ENCODE measurements around the gene TXNRD2. TPM values are rescaled to one million over a fixed set of nuclear protein-coding genes. Genes with fewer than 3 reads are reported as not detected.
A peak's percentile ranks its signal among the peaks of the same experiment; 100 is the strongest.

TXNRD2 gene
- total RNA-seq, 1 experiment from 2014 or later: 39.9 TPM

DNA sequence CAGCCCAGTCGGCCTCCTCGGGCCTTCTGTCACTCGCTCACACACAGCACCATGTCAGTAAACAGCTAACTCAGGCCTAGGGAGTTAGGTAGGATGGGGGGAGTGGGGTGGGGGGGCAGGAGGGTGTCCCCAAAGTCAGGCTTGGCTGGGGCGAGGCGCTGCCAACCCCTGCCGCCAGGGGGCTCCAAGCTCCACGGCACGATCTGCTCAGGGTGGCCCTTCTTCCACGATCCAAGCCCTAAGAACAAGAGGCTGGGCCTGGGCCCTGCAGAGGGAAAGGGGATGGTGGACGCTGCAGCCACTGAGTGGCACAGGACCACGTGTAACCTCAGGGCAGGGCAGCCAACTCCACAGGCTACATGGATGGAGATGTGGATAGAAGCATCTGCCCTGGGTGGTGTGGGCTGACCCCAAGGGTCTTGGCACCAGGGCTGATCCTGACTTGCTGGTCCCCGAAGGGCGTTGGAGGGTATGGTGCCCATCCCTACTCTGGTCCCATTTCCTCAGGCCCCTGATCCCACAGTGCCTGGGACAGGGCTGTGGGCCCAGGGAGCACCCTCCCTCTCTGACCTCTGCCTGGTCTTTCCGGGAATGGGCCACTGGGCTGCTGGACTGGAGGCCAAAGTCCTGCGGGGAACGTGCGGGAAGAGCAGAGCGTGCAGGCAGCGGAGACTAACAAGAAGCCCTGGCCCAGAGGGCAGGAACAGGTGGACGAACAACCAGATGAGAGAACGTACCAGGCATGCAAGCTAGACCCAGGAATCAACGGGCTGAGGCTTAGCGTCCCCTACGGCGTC, 29.1 kb upstream of the TXNRD2 start:
- H3K4me3 Mint-ChIP-seq (ENCODE audit: unreplicated experiment): no peak overlapping the region
- intact Hi-C loops (cut with micrococcal nuclease): loop anchor here (1.0 to 10.0 kb wide), 3 partner anchors 58 to 144 kb away; partner anchors contain the start of genes RANBP1 and TRMT2A
- DNase-seq (ENCODE audit: unreplicated experiment): peak; percentile 68
- H3K36me3 Mint-ChIP-seq (ENCODE audit: insufficient read depth, unreplicated experiment): peaks cover 12% of the 10 kb centered on the region
- ChIA-PET POLR2A (interaction anchor here (1.0 kb wide), 1 partner anchor 147 kb away, joined by 3 read pairs; the partner anchor contains the start of gene TRMT2A), CTCF (interaction anchor here (0.5 to 1.5 kb wide), 18 partner anchors 8 to 653 kb away, joined by 3 to 5 read pairs (median 3); no protein-coding TSS in a partner anchor)
- peaks cover 7% of the 10 kb centered on the region for H3K4me1 Mint-ChIP-seq (ENCODE audit: insufficient read depth, unreplicated experiment)
- BruUV-seq (replicated peaks): no TSS peak
- TF ChIP-seq, protein P1, sequence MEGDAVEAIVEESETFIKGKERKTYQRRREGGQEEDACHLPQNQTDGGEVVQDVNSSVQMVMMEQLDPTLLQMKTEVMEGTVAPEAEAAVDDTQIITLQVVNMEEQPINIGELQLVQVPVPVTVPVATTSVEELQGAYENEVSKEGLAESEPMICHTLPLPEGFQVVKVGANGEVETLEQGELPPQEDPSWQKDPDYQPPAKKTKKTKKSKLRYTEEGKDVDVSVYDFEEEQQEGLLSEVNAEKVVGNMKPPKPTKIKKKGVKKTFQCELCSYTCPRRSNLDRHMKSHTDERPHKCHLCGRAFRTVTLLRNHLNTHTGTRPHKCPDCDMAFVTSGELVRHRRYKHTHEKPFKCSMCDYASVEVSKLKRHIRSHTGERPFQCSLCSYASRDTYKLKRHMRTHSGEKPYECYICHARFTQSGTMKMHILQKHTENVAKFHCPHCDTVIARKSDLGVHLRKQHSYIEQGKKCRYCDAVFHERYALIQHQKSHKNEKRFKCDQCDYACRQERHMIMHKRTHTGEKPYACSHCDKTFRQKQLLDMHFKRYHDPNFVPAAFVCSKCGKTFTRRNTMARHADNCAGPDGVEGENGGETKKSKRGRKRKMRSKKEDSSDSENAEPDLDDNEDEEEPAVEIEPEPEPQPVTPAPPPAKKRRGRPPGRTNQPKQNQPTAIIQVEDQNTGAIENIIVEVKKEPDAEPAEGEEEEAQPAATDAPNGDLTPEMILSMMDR (IDR thresholded peaks at IDR 0.05; ENCODE audit: unreplicated experiment): peak; percentile 97
- no peaks in the 10 kb centered on the region for H3K9me3 Mint-ChIP-seq (ENCODE audit: unreplicated experiment)
- H3K27ac Mint-ChIP-seq (ENCODE audit: low read depth, unreplicated experiment): no peak overlapping the region
- H3K27me3 Mint-ChIP-seq (ENCODE audit: insufficient read depth, unreplicated experiment): no peaks in the 10 kb centered on the region

DNA sequence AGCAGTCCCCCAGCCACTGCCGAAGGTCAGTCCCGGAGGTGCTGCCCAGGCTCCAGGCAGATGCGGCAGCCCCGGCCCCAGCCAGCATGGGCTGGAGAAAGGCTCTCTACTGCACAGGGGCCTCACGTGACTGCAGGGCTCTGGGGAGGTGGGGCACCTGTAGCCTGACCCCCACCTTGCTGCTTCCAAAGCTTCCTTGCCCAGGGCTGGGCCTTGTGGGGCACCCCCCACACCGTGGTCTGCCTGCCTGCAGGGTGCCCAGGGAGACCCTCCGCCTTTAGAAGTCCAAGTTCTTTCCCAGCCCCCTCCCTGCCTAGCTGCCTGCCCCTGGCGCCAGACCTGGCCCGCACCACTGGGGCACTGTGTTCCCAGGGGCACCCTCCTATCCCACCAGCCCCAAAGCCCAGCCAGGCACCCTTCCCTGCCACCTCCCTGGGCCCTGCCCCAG, 28.4 kb upstream of the TXNRD2 start:
- POLR2A ChIA-PET: interaction anchor here (1.0 kb wide), 1 partner anchor 147 kb away, joined by 3 read pairs; the partner anchor contains the start of gene TRMT2A
- no peak for DNase-seq (ENCODE audit: unreplicated experiment)
- TF ChIP-seq, protein P1 (IDR thresholded peaks at IDR 0.05; ENCODE audit: unreplicated experiment): no peak
- CTCF ChIA-PET: interaction anchor here (0.6 to 1.4 kb wide), 9 partner anchors 14 to 653 kb away, joined by 3 to 5 read pairs (median 3); no protein-coding TSS in a partner anchor
- no peaks in the 10 kb centered on the region for H3K9me3 Mint-ChIP-seq (ENCODE audit: unreplicated experiment)
- BruUV-seq (replicated peaks): no TSS peak
- intact Hi-C loops (cut with micrococcal nuclease): loop anchor here (1.0 to 10.0 kb wide), 3 partner anchors 58 to 145 kb away; partner anchors contain the start of genes RANBP1 and TRMT2A
- H3K27ac Mint-ChIP-seq (ENCODE audit: low read depth, unreplicated experiment): no peak overlapping the region
- no peaks in the 10 kb centered on the region for H3K27me3 Mint-ChIP-seq (ENCODE audit: insufficient read depth, unreplicated experiment)
- peaks cover 1% of the 10 kb centered on the region for H3K4me1 Mint-ChIP-seq (ENCODE audit: insufficient read depth, unreplicated experiment)
- no peak overlapping the region for H3K4me3 Mint-ChIP-seq (ENCODE audit: unreplicated experiment)
- peaks cover 15% of the 10 kb centered on the region for H3K36me3 Mint-ChIP-seq (ENCODE audit: insufficient read depth, unreplicated experiment)

DNA sequence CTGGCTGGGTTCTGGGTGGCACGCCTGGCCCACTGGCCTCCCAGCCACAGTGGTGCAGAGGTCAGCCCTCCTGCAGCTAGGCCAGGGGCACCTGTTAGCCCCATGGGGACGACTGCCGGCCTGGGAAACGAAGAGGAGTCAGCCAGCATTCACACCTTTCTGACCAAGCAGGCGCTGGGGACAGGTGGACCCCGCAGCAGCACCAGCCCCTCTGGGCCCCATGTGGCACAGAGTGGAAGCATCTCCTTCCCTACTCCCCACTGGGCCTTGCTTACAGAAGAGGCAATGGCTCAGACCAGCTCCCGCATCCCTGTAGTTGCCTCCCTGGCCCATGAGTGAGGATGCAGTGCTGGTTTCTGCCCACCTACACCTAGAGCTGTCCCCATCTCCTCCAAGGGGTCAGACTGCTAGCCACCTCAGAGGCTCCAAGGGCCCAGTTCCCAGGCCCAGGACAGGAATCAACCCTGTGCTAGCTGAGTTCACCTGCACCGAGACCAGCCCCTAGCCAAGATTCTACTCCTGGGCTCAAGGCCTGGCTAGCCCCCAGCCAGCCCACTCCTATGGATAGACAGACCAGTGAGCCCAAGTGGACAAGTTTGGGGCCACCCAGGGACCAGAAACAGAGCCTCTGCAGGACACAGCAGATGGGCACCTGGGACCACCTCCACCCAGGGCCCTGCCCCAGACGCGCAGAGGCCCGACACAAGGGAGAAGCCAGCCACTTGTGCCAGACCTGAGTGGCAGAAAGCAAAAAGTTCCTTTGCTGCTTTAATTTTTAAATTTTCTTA, 27.7 kb upstream of the TXNRD2 start:
- intact Hi-C loops (cut with micrococcal nuclease): no loop called here
- peaks cover 19% of the 10 kb centered on the region for H3K36me3 Mint-ChIP-seq (ENCODE audit: insufficient read depth, unreplicated experiment)
- no peaks in the 10 kb centered on the region for H3K9me3 Mint-ChIP-seq (ENCODE audit: unreplicated experiment)
- no peaks in the 10 kb centered on the region for H3K27me3 Mint-ChIP-seq (ENCODE audit: insufficient read depth, unreplicated experiment)
- no peak for DNase-seq (ENCODE audit: unreplicated experiment)
- TF ChIP-seq, protein P1 (IDR thresholded peaks at IDR 0.05; ENCODE audit: unreplicated experiment): no peak
- ChIA-PET POLR2A (interaction anchor here (1.3 kb wide), 1 partner anchor 10 kb away, joined by 3 read pairs; no protein-coding TSS in a partner anchor), CTCF (interaction anchor here (1.1 to 1.2 kb wide), 3 partner anchors 14 to 53 kb away, joined by 3 to 5 read pairs (median 3); no protein-coding TSS in a partner anchor)
- no peaks in the 10 kb centered on the region for H3K4me1 Mint-ChIP-seq (ENCODE audit: insufficient read depth, unreplicated experiment)
- no peak overlapping the region for H3K27ac Mint-ChIP-seq (ENCODE audit: low read depth, unreplicated experiment)
- H3K4me3 Mint-ChIP-seq (ENCODE audit: unreplicated experiment): no peak overlapping the region
- no TSS peak for BruUV-seq (replicated peaks)
